ENCODE results near the gene HTT.

HTT gene

GRCh38 chr4:3223956-3224748, 149.7 kb downstream of the HTT start:
- no peak for DNase-seq

- no peak for DNase-seq
Measured at GRCh38 chr4:3225071-3225850, 150.8 kb downstream of the HTT start.

- DNase-seq = no peak
Measured at GRCh38 chr4:3225936-3226335, 151.5 kb downstream of the HTT start.

- no peak for DNase-seq
Measured at GRCh38 chr4:3226467-3226866, 152.0 kb downstream of the HTT start.

GRCh38 chr4:3226944-3227343, 152.5 kb downstream of the HTT start:
- DNase-seq = no peak

GRCh38 chr4:3227878-3228675, 153.6 kb downstream of the HTT start:
- no peak for DNase-seq

- no peak for DNase-seq
Measured at GRCh38 chr4:3228881-3229280, 154.4 kb downstream of the HTT start.

- no peak for DNase-seq
Measured at GRCh38 chr4:3229328-3229727, 154.8 kb downstream of the HTT start.

GRCh38 chr4:3229964-3230363, 155.5 kb downstream of the HTT start:
- no peak for DNase-seq

- no peak for DNase-seq
Measured at GRCh38 chr4:3231471-3231870, 157.0 kb downstream of the HTT start.

- no peak for DNase-seq
Measured at GRCh38 chr4:3232001-3232400, 157.5 kb downstream of the HTT start.

- no peak for DNase-seq
Measured at GRCh38 chr4:3232871-3233271, 158.4 kb downstream of the HTT start.

- DNase-seq = no peak
Measured at GRCh38 chr4:3233391-3234071, 159.1 kb downstream of the HTT start.

- DNase-seq = no peak
Measured at GRCh38 chr4:3234171-3235029, 159.9 kb downstream of the HTT start.

- no peak for DNase-seq
Measured at GRCh38 chr4:3235030-3235345, 160.5 kb downstream of the HTT start.

GRCh38 chr4:3235581-3235980, 161.1 kb downstream of the HTT start:
- DNase-seq = no peak

GRCh38 chr4:3236326-3236878, 161.9 kb downstream of the HTT start:
- DNase-seq = no peak

GRCh38 chr4:3237266-3237665, 162.8 kb downstream of the HTT start:
- no peak for DNase-seq

- no peak for DNase-seq
Measured at GRCh38 chr4:3237712-3238560, 163.5 kb downstream of the HTT start.

- no peak for DNase-seq
Measured at GRCh38 chr4:3238721-3239120, 164.2 kb downstream of the HTT start.

- no peak for DNase-seq
Measured at GRCh38 chr4:3239303-3239702, 164.8 kb downstream of the HTT start.

All from femur (tissue), 1 donor.